Neural cell (in vitro differentiated cells): ENCODE results near the gene TAF3. TPM values are rescaled to one million over a fixed set of nuclear protein-coding genes. Genes with fewer than 3 reads are reported as not detected.

ENCODE experiments used
- H2AFZ ChIP-seq: fragments of 200-600, 300-800 bp; sonication (generic), shearing (Covaris generic); 2 replicates; pipeline ENCODE4 v1.6.0; 2014; ENCODE audit warnings: low read depth, mild to moderate bottlenecking, antibody characterized with exemption, low read length, moderate library complexity
- H3F3A ChIP-seq: fragments of 200-600 bp; shearing (Covaris generic); 2 replicates; pipeline ENCODE4 v1.6.1; 2016; ENCODE audit warnings: mild to moderate bottlenecking, moderate library complexity, mixed read lengths, antibody characterized with exemption, low read length; ENCODE audit not compliant: insufficient read depth, poor library complexity, severe bottlenecking
- H3K27ac ChIP-seq: fragments of 200-600, 300-800 bp; sonication (generic), shearing (Covaris generic); 2 replicates; pipeline ENCODE4 v1.5.1; 2014; ENCODE audit warnings: mild to moderate bottlenecking, low read length, moderate library complexity
- H3K27me3 ChIP-seq: fragments of 300-800, 200-600 bp; sonication (generic), shearing (Covaris generic); 2 replicates; pipeline ENCODE4 v1.6.0; 2014; ENCODE audit warnings: mild to moderate bottlenecking, low read depth, low read length, moderate library complexity; ENCODE audit not compliant: insufficient read depth
- H3K36me3 ChIP-seq: fragments of 300-800, 200-600 bp; sonication (generic), shearing (Covaris generic); 2 replicates; pipeline ENCODE4 v1.5.1; 2014; ENCODE audit warnings: mild to moderate bottlenecking, antibody characterized with exemption, low read length, moderate library complexity; ENCODE audit not compliant: insufficient read depth
- H3K4me2 ChIP-seq: fragments of 300-800, 200-600 bp; sonication (generic), shearing (Covaris generic); 2 replicates; pipeline ENCODE4 v1.6.0; 2014; ENCODE audit warnings: mild to moderate bottlenecking, low read length
- H3K4me3 ChIP-seq: fragments of 300-800, 200-600 bp; sonication (generic), shearing (Covaris generic); 2 replicates; pipeline ENCODE4 v1.5.1; 2014; ENCODE audit warnings: mild to moderate bottlenecking, low read length, moderate library complexity
- H3K79me2 ChIP-seq: fragments of 200-600 bp; shearing (Covaris generic); replicated peaks from 2 replicates; pipeline ENCODE4 v1.6.0; 2014; ENCODE audit warnings: mild to moderate bottlenecking, low read length, moderate library complexity; ENCODE audit not compliant: insufficient read depth
- H3K9ac ChIP-seq: fragments of 300-800, 200-600 bp; sonication (generic), shearing (Covaris generic); 2 replicates; pipeline ENCODE4 v1.6.1; 2016; ENCODE audit warnings: mild to moderate bottlenecking, low read length, mixed read lengths
- H3K9me2 ChIP-seq: fragments of 200-600 bp; shearing (Covaris generic); 2 replicates; pipeline ENCODE4 v1.6.1; 2016; ENCODE audit warnings: mild to moderate bottlenecking, low read length, mixed read lengths; ENCODE audit not compliant: insufficient read depth
- H3K9me3 ChIP-seq: fragments of 200-600, 300-800 bp; sonication (generic), shearing (Covaris generic); 2 replicates; pipeline ENCODE4 v1.6.1; 2016; ENCODE audit warnings: mild to moderate bottlenecking, mixed run types, low read length, moderate library complexity, mixed read lengths
- H4K20me1 ChIP-seq: fragments of 200-600 bp; shearing (Covaris generic); 2 replicates; pipeline ENCODE4 v1.6.1; 2016; ENCODE audit warnings: mild to moderate bottlenecking, mixed run types; ENCODE audit not compliant: insufficient read depth
- EP300 ChIP-seq: fragments of 450-650 bp; conservative IDR thresholded peaks from 2 replicates; pipeline ENCODE4 v1.6.1; 2014; ENCODE audit warnings: antibody characterized with exemption, mild to moderate bottlenecking, moderate library complexity; ENCODE audit not compliant: poor library complexity, severe bottlenecking
- EZH2 ChIP-seq: fragments of 200-600, 300-800 bp; shearing (Covaris generic), sonication (generic); IDR thresholded peaks from 2 replicates; pipeline ENCODE4 v1.6.1; 2014; ENCODE audit warnings: antibody characterized with exemption, low read length, borderline replicate concordance, mild to moderate bottlenecking; ENCODE audit not compliant: insufficient read depth, poor library complexity, severe bottlenecking
- MXI1 ChIP-seq: fragments of 450-650 bp; conservative IDR thresholded peaks from 2 replicates; pipeline ENCODE4 v1.6.1; 2014; ENCODE audit warnings: antibody characterized with exemption, mild to moderate bottlenecking; ENCODE audit not compliant: poor library complexity, severe bottlenecking
- POLR2AphosphoS5 ChIP-seq: IDR thresholded peaks from 2 replicates; pipeline ENCODE4 v1.6.1; 2012
- RAD21 ChIP-seq: fragments of 450-650 bp; conservative IDR thresholded peaks from 2 replicates; pipeline ENCODE4 v1.6.1; 2014; ENCODE audit warnings: antibody characterized with exemption, mild to moderate bottlenecking, moderate library complexity
- SMC3 ChIP-seq: fragments of 450-650 bp; conservative IDR thresholded peaks from 2 replicates; pipeline ENCODE4 v1.6.1; 2014; ENCODE audit warnings: antibody characterized with exemption, mild to moderate bottlenecking, moderate library complexity; ENCODE audit not compliant: poor library complexity
- TAF1 ChIP-seq: IDR thresholded peaks from 2 replicates; pipeline ENCODE4 v1.6.1; 2012; ENCODE audit warnings: low read depth
- polyA plus RNA-seq: library from polyadenylated mRNA; depleted of rRNA; stranded (reverse); fragments of >200 nt; gene quantifications from 2 replicates; pipeline ENCODE4 v1.2.3, GENCODE V29; 2014
- TF ChIP-seq, protein P1 (sequence below): IDR thresholded peaks from 2 replicates; pipeline ENCODE4 v1.6.1; 2012; ENCODE audit warnings: borderline replicate concordance
- TF ChIP-seq, protein P2 (sequence below): fragments of 450-650 bp; IDR thresholded peaks from 2 replicates; pipeline ENCODE4 v1.5.1; 2014; ENCODE audit warnings: antibody characterized with exemption, mild to moderate bottlenecking, moderate library complexity; ENCODE audit not compliant: poor library complexity, severe bottlenecking

TAF3 gene
- polyA plus RNA-seq, 1 donor from 2014 or later: 2.0 TPM

DNA sequence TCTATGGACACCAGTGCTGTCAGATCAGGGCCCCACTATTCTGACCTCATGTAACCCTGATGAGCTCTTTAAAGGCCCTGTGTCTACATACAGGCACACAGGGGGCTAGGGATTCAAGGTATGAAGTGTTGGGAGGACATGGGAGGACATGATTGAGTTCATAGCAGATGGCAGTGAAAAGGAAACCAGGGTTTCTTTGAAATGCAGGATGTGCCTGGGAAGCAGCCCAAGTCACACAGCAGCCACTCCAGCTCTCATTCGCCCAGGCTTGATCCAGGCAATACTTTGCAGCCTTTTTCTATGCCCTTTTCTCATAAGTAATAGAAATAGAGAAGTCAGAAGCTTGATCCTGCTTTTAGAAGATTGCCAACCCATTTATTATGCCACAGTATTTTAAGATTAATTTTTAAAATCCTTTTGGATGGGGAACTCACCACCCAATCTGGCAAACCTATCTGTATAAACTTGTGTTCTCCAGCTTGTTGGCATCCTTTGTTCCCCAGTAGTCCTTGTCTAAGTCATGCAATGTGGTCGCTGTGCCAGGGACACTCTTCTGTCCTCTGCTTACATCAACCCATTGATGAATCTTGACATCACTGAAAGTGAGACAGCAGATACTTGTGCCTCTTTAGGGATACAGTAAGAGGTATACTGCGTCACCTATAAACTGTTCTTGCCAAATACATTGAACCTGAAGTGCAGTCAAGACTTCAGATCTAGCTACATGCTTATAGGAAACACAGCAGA lies 95.0 kb downstream of the TAF3 start:
- H3K9me2 ChIP-seq: no peaks in the 10 kb centered on the region
- TF ChIP-seq, protein P1, sequence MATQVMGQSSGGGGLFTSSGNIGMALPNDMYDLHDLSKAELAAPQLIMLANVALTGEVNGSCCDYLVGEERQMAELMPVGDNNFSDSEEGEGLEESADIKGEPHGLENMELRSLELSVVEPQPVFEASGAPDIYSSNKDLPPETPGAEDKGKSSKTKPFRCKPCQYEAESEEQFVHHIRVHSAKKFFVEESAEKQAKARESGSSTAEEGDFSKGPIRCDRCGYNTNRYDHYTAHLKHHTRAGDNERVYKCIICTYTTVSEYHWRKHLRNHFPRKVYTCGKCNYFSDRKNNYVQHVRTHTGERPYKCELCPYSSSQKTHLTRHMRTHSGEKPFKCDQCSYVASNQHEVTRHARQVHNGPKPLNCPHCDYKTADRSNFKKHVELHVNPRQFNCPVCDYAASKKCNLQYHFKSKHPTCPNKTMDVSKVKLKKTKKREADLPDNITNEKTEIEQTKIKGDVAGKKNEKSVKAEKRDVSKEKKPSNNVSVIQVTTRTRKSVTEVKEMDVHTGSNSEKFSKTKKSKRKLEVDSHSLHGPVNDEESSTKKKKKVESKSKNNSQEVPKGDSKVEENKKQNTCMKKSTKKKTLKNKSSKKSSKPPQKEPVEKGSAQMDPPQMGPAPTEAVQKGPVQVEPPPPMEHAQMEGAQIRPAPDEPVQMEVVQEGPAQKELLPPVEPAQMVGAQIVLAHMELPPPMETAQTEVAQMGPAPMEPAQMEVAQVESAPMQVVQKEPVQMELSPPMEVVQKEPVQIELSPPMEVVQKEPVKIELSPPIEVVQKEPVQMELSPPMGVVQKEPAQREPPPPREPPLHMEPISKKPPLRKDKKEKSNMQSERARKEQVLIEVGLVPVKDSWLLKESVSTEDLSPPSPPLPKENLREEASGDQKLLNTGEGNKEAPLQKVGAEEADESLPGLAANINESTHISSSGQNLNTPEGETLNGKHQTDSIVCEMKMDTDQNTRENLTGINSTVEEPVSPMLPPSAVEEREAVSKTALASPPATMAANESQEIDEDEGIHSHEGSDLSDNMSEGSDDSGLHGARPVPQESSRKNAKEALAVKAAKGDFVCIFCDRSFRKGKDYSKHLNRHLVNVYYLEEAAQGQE: no peak
- no peak for TF ChIP-seq POLR2AphosphoS5
- TF ChIP-seq EP300: no peak
- TF ChIP-seq, protein P2, sequence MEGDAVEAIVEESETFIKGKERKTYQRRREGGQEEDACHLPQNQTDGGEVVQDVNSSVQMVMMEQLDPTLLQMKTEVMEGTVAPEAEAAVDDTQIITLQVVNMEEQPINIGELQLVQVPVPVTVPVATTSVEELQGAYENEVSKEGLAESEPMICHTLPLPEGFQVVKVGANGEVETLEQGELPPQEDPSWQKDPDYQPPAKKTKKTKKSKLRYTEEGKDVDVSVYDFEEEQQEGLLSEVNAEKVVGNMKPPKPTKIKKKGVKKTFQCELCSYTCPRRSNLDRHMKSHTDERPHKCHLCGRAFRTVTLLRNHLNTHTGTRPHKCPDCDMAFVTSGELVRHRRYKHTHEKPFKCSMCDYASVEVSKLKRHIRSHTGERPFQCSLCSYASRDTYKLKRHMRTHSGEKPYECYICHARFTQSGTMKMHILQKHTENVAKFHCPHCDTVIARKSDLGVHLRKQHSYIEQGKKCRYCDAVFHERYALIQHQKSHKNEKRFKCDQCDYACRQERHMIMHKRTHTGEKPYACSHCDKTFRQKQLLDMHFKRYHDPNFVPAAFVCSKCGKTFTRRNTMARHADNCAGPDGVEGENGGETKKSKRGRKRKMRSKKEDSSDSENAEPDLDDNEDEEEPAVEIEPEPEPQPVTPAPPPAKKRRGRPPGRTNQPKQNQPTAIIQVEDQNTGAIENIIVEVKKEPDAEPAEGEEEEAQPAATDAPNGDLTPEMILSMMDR: no peak
- TF ChIP-seq MXI1: no peak
- TF ChIP-seq EZH2: no peak
- TF ChIP-seq RAD21: no peak
- no peak for TF ChIP-seq TAF1
- TF ChIP-seq SMC3: no peak
- no peaks in the 10 kb centered on the region for H3K27me3 ChIP-seq
- H3K4me3 ChIP-seq: no peak overlapping the region
- H3F3A ChIP-seq: no peaks in the 10 kb centered on the region
- H3K79me2 ChIP-seq: no peaks in the 10 kb centered on the region
- no peak overlapping the region for H3K4me2 ChIP-seq
- no peak overlapping the region for H3K27ac ChIP-seq
- H3K9me3 ChIP-seq: no peaks in the 10 kb centered on the region
- H4K20me1 ChIP-seq: no peaks in the 10 kb centered on the region
- H3K9ac ChIP-seq: no peak overlapping the region
- no peak overlapping the region for H2AFZ ChIP-seq
- no peaks in the 10 kb centered on the region for H3K36me3 ChIP-seq

DNA sequence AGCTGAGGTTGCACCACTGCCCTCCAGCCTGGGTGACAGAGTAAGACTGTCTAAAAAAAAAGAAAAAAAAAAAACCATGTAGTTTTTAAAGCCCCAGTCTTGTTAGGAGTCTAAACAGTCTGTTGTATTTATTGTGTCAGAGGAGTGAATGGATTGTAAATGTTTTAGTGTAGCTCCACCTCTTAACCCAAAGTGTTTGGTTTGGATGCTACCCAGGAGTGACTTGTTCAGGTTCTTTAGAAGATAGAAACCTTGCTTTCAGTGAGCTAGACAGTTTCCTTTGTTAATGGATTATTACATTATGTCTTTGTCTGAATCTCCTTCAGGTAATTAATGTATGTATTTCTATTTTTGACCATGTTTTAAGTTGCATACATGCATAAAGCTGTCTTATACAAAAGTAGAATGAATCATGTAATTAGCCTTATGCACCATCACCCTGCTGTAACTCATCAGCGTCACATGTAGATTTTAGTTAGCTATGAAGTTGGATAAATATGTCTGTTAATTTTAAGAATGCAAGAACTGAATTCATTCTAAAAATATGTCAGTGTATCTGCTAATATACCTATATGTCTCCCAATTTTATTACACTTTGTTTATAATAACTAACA lies 97.7 kb downstream of the TAF3 start:
- Histone ChIP-seq H3K27ac (no peak overlapping the region), H3K9me3 (no peaks in the 10 kb centered on the region), H4K20me1 (no peaks in the 10 kb centered on the region), H3K36me3 (no peaks in the 10 kb centered on the region), H3K27me3 (no peaks in the 10 kb centered on the region), H3F3A (no peaks in the 10 kb centered on the region), H3K9me2 (no peaks in the 10 kb centered on the region), H2AFZ (no peak overlapping the region), H3K9ac (no peak overlapping the region), H3K4me3 (no peak overlapping the region), H3K79me2 (no peaks in the 10 kb centered on the region), H3K4me2 (no peak overlapping the region)
- TF ChIP-seq EZH2 (no peak), MXI1 (no peak), EP300 (no peak), SMC3 (no peak), RAD21 (no peak), TAF1 (no peak), POLR2AphosphoS5 (no peak)
- TF ChIP-seq, protein P2: no peak
- TF ChIP-seq, protein P1: no peak
